GM12878 (cell line): ENCODE data around the gene OR7A5.
"Not testable (repeated sequence)": the region's sequence is repeated elsewhere in the genome, so short reads cannot be mapped to it uniquely, and the experiment has no call there.

Experiments used
- BCL11A ChIP-seq: IDR thresholded peaks from 2 replicates; pipeline ENCODE4 v1.6.1; 2011; ENCODE audit warnings: low read depth, low read length
- CBX3 ChIP-seq: fragments of 200-600 bp; sonication (generic); IDR thresholded peaks from 2 replicates; pipeline ENCODE4 v1.6.1; 2016; ENCODE audit warnings: low read depth, borderline replicate concordance
- CTCF ChIP-seq, 3 experiments: IDR thresholded peaks in 2 of 3; conservative IDR thresholded peaks in 1 of 3; 2 replicates each; pipeline ENCODE4 v1.5.1; 2011; ENCODE audit warnings: low read depth in 3 of 3, low read length in 3 of 3, mild to moderate bottlenecking in 3 of 3, control low read depth in 2 of 3, moderate library complexity in 2 of 3, inconsistent platforms in 1 of 3, mixed read lengths in 1 of 3; ENCODE audit not compliant: control insufficient read depth in 2 of 3, insufficient read depth in 1 of 3; ENCODE audit errors: extremely low read depth in 1 of 3
- HDAC2 ChIP-seq: fragments of 200-600 bp; sonication (generic); IDR thresholded peaks from 2 replicates; pipeline ENCODE4 v1.6.1; 2017
- NFYB ChIP-seq: IDR thresholded peaks from 2 replicates; pipeline ENCODE4 v1.6.1; 2011; ENCODE audit warnings: low read depth, mild to moderate bottlenecking, low read length, improper control_type of control experiment, moderate library complexity; ENCODE audit not compliant: insufficient read depth
- POLR2A ChIP-seq: IDR thresholded peaks from 2 replicates; pipeline ENCODE4 v1.6.1; 2011; ENCODE audit warnings: low read depth, mild to moderate bottlenecking, low read length
- REST ChIP-seq: IDR thresholded peaks from 2 replicates; pipeline ENCODE4 v1.6.1; 2012; ENCODE audit warnings: mild to moderate bottlenecking, low read depth, low read length
- SP1 ChIP-seq: IDR thresholded peaks from one replicate; pipeline ENCODE4 v1.6.1; 2011; ENCODE audit warnings: low read depth, low read length
- ZNF217 ChIP-seq: fragments of 450-650 bp; IDR thresholded peaks from 2 replicates; pipeline ENCODE4 v1.6.1; 2017; ENCODE audit warnings: antibody characterized with exemption, mild to moderate bottlenecking
- ZNF384 ChIP-seq: IDR thresholded peaks from 2 replicates; pipeline ENCODE4 v1.6.1; 2012; ENCODE audit warnings: low read depth, mild to moderate bottlenecking, low read length, improper control_type of control experiment, borderline replicate concordance

- TF ChIP-seq NFYB; CTCF (IDR thresholded peaks at IDR 0.05 in 2 of 3, conservative IDR thresholded peaks at IDR 0.05 in 1 of 3; ENCODE audit: control insufficient read depth in 2 of 3, extremely low read depth in 1 of 3, insufficient read depth in 1 of 3, low read depth in 3 of 3, low read length in 3 of 3); SP1; ZNF217; BCL11A; REST; CBX3; HDAC2; ZNF384; POLR2A: not testable (repeated sequence)
Measured at GRCh38 chr19:14777645-14778044, 57.3 kb downstream of the OR7A5 start.
